ENCODE results near the gene RBMS3.

DNA sequence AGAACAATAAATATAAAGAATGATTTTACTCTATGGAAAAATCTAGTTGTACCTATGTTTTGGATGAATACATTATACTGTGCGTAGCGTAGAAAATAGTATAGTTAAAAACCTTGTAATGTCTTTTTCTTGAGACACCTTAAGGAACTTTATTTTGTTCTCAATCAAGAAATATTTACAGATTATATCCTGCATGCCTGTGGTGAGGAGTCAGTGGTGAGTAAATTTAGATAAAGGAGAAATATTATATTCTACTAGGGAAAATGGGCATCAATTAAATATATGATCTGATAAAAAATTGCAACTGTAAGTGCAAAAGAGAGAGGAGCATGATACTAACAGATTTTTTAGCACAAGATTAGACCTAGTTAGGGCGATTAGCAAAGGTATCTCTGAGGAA is 157.7 kb downstream of the RBMS3 start:
- TF ChIP-seq, protein P1, sequence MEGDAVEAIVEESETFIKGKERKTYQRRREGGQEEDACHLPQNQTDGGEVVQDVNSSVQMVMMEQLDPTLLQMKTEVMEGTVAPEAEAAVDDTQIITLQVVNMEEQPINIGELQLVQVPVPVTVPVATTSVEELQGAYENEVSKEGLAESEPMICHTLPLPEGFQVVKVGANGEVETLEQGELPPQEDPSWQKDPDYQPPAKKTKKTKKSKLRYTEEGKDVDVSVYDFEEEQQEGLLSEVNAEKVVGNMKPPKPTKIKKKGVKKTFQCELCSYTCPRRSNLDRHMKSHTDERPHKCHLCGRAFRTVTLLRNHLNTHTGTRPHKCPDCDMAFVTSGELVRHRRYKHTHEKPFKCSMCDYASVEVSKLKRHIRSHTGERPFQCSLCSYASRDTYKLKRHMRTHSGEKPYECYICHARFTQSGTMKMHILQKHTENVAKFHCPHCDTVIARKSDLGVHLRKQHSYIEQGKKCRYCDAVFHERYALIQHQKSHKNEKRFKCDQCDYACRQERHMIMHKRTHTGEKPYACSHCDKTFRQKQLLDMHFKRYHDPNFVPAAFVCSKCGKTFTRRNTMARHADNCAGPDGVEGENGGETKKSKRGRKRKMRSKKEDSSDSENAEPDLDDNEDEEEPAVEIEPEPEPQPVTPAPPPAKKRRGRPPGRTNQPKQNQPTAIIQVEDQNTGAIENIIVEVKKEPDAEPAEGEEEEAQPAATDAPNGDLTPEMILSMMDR (conservative IDR thresholded peaks at IDR 0.05; ENCODE audit: low read length), result no peak
- no peak for TF ChIP-seq EZH2phosphoT487 (IDR thresholded peaks at IDR 0.05; ENCODE audit: borderline replicate concordance, low read depth, low read length)

Measured in OCI-LY7 (cell line).